Endothelial cell of umbilical vein (primary cell): ENCODE data around the gene RAD9A. TPM values are rescaled to one million over a fixed set of nuclear protein-coding genes. Genes with fewer than 3 reads are reported as not detected.

Source experiments
- BruUV-seq: library from RNA; stranded (reverse); fragments of 400-500 nt; replicated peaks from 2 replicates; lab custom pipeline; 2021; lab: Mats Ljungman, UMichigan
- CTCF ChIA-PET: fragments of 300-600, 350-600 bp; sonication (Branson Sonifier 250); formaldehyde crosslinking; loops from one replicate; lab custom pipeline; 2021; ENCODE audit warnings: antibody characterized with exemption, inconsistent platforms; lab: Charles Lee
- POLR2A ChIA-PET: fragments of 300-600, 350-600 bp; sonication (Branson Sonifier 250); formaldehyde crosslinking; loops from one replicate; lab custom pipeline; 2021; ENCODE audit warnings: antibody characterized with exemption, inconsistent platforms; lab: Charles Lee
- DNase-seq: peaks from one replicate; pipeline ENCODE4 v3.0.0-alpha.2; 2011; ENCODE audit warnings: low read depth, low spot score
- FAIRE-seq: peaks from 2 replicates; lab custom pipeline; 2011; peaks lifted over from hg19 to GRCh38; lab: Jason Lieb, UNC
- H2AFZ ChIP-seq: 2 replicates; pipeline ENCODE4 v1.6.0; 2012; ENCODE audit warnings: low read depth, low read length, control low read depth, inconsistent platforms
- H3K27ac ChIP-seq: 2 replicates; pipeline ENCODE4 v1.5.1; 2011; ENCODE audit warnings: low read depth, mild to moderate bottlenecking, control low read depth, low read length, moderate library complexity; ENCODE audit not compliant: insufficient read depth
- H3K27me3 ChIP-seq, 2 experiments: 2 replicates each; pipeline versions ENCODE4 v1.6.0 to v1.6.1; 2011; ENCODE audit warnings: low read length in 2 of 2, mixed read lengths in 1 of 2; ENCODE audit not compliant: control insufficient read depth in 2 of 2, insufficient read depth in 2 of 2
- H3K36me3 ChIP-seq, 2 experiments: 2 replicates in 1 of 2; 3 replicates in 1 of 2; pipeline ENCODE4 v1.5.1; 2011; ENCODE audit warnings: low read length in 2 of 2, mild to moderate bottlenecking in 1 of 2, moderate library complexity in 1 of 2; ENCODE audit not compliant: control insufficient read depth in 2 of 2, insufficient read depth in 2 of 2; ENCODE audit errors: extremely low read depth in 1 of 2
- H3K4me1 ChIP-seq: 3 replicates; pipeline ENCODE4 v1.5.1; 2011; ENCODE audit warnings: mild to moderate bottlenecking, low read length; ENCODE audit not compliant: control insufficient read depth, insufficient read depth; ENCODE audit errors: extremely low read depth
- H3K4me2 ChIP-seq: 2 replicates; pipeline ENCODE4 v1.6.1; 2011; ENCODE audit warnings: low read length, control low read depth, mixed read lengths; ENCODE audit not compliant: insufficient read depth
- H3K4me3 ChIP-seq, 3 experiments: fragments of 200-600 bp in 1 of 3; sonication (generic), shearing (Covaris generic) in 1 of 3; replicated peaks in 1 of 3; 2 replicates each; pipeline ENCODE4 v1.5.1; 2011 to 2016; ENCODE audit warnings: control low read depth in 3 of 3, low read length in 3 of 3, mild to moderate bottlenecking in 2 of 3, inconsistent platforms in 1 of 3, low read depth in 1 of 3, moderate library complexity in 1 of 3; ENCODE audit not compliant: insufficient read depth in 1 of 3
- H3K79me2 ChIP-seq: 2 replicates; pipeline ENCODE4 v1.6.0; 2012; ENCODE audit warnings: low read length, inconsistent platforms; ENCODE audit not compliant: control insufficient read depth, insufficient read depth
- H3K9ac ChIP-seq: replicated peaks from 2 replicates; pipeline ENCODE3; 2011; ENCODE audit warnings: low read length, control low read depth; ENCODE audit not compliant: insufficient read depth; ENCODE audit errors: extremely low read depth
- H3K9me1 ChIP-seq: replicated peaks from 3 replicates; pipeline ENCODE4 v1.6.0; 2011; ENCODE audit warnings: mild to moderate bottlenecking, low read length; ENCODE audit not compliant: control insufficient read depth, insufficient read depth; ENCODE audit errors: extremely low read depth
- H3K9me3 ChIP-seq: replicated peaks from 2 replicates; pipeline ENCODE4 v1.5.1; 2012; ENCODE audit warnings: low read length, inconsistent platforms; ENCODE audit not compliant: control insufficient read depth, insufficient read depth
- H4K20me1 ChIP-seq: replicated peaks from 2 replicates; pipeline ENCODE3; 2011; ENCODE audit warnings: mild to moderate bottlenecking, low read length; ENCODE audit not compliant: control insufficient read depth, insufficient read depth; ENCODE audit errors: extremely low read depth
- CTCF ChIP-seq, 2 donors: IDR thresholded peaks; 1 replicate in 1 of 2; 2 replicates in 1 of 2; pipeline ENCODE4 v1.5.1; 2011; ENCODE audit warnings: low read length in 2 of 2, mild to moderate bottlenecking in 2 of 2, moderate library complexity in 2 of 2, control low read depth in 1 of 2, inconsistent platforms in 1 of 2, low read depth in 1 of 2; ENCODE audit not compliant: insufficient read depth in 1 of 2; ENCODE audit errors: extremely low read depth in 1 of 2
- EZH2 ChIP-seq: IDR thresholded peaks from 2 replicates; pipeline ENCODE4 v1.6.1; 2012; ENCODE audit warnings: borderline replicate concordance, low read depth, mild to moderate bottlenecking, moderate library complexity, low read length, inconsistent platforms; ENCODE audit not compliant: severe bottlenecking
- FOS ChIP-seq: IDR thresholded peaks from 2 replicates; pipeline ENCODE4 v1.6.1; 2011; ENCODE audit warnings: mild to moderate bottlenecking, low read length, moderate library complexity, borderline replicate concordance; ENCODE audit not compliant: insufficient read depth
- GATA2 ChIP-seq: IDR thresholded peaks from 2 replicates; pipeline ENCODE4 v1.7.0; 2011; ENCODE audit warnings: low read depth, mild to moderate bottlenecking, moderate library complexity, mixed read lengths, low read length; ENCODE audit not compliant: insufficient read length, insufficient read depth
- JUN ChIP-seq: IDR thresholded peaks from 2 replicates; pipeline ENCODE4 v1.6.1; 2011; ENCODE audit warnings: borderline replicate concordance, low read depth; ENCODE audit not compliant: insufficient read length, insufficient read depth
- MAX ChIP-seq: IDR thresholded peaks from 2 replicates; pipeline ENCODE4 v1.6.1; 2011; ENCODE audit not compliant: insufficient read depth, insufficient read length
- MYC ChIP-seq: IDR thresholded peaks from one replicate; pipeline ENCODE4 v1.6.1; 2011; ENCODE audit warnings: mild to moderate bottlenecking, low read depth, low read length
- POLR2A ChIP-seq: IDR thresholded peaks from 2 replicates; pipeline ENCODE4 v1.6.1; 2012; ENCODE audit warnings: low read depth, mild to moderate bottlenecking, control low read depth, low read length
- POLR2AphosphoS5 ChIP-seq: IDR thresholded peaks from 2 replicates; pipeline ENCODE4 v1.6.1; 2012; ENCODE audit warnings: low read depth, mild to moderate bottlenecking, control low read depth, low read length, moderate library complexity; ENCODE audit not compliant: insufficient read depth
- dilution Hi-C: fragments of 300-500 bp; cut with MboI; formaldehyde crosslinking; loops from one replicate; pipeline ENCODE4 v1.15.0; 2019; ENCODE audit warnings: low sequenced_read_pairs; ENCODE audit not compliant: extremely low pct_ligation_motif_present
- intact Hi-C: fragments of 100-400 bp; cut with micrococcal nuclease; formaldehyde crosslinking; loops from one replicate; pipeline ENCODE4 v1.10.0; 2022
- polyA plus RNA-seq, 4 experiments: library from polyadenylated mRNA; depleted of rRNA in 3 of 4; stranded (reverse) in 3 of 4; unstranded in 1 of 4; fragments of >200 nt; gene quantifications; 2 replicates each; pipeline versions ENCODE4 v1.2.1 to v1.2.3, GENCODE V29; 2011 to 2012; ENCODE audit warnings: missing spikeins in 1 of 4
- small RNA-seq: library from RNA; depleted of rRNA; stranded (forward); fragments of <200 nt; gene quantifications from one replicate; pipeline ENCODE3, GENCODE V24; 2012; ENCODE audit warnings: low replicate concordance, low read depth; ENCODE audit not compliant: insufficient read depth, insufficient read length
- total RNA-seq: library from RNA; stranded (reverse); gene quantifications from 2 replicates; pipeline ENCODE4 v1.2.3, GENCODE V29; 2021

The RAD9A gene
- total and polyA plus RNA-seq, 2 donors (not counting 3 experiments of a cell fraction or from before 2014, with no cell fraction given): 18.4 to 22.2 TPM

GRCh38 chr11:67445515-67445914, 53.7 kb downstream of the RAD9A start:
- Histone ChIP-seq H3K79me2 (peaks cover 11% of the 10 kb centered on the region), H3K9ac (no peak overlapping the region), H2AFZ (no peak overlapping the region), H3K4me1 (peaks cover 6% of the 10 kb centered on the region), H3K4me3 (no peak overlapping the region), H3K9me3 (no peaks in the 10 kb centered on the region), H3K9me1 (no peaks in the 10 kb centered on the region), H3K4me2 (no peak overlapping the region), H3K27me3 (no peaks in the 10 kb centered on the region), H3K27ac (no peak overlapping the region), H3K36me3 (peaks cover 0 to 10% of the 10 kb centered on the region in 2 experiments), H4K20me1 (no peaks in the 10 kb centered on the region)
- ChIA-PET POLR2A (no interaction called here), CTCF (interaction anchor here (1.8 kb wide), 1 partner anchor 44 kb away, joined by 6 read pairs; the partner anchor contains the start of gene PPP1CA)
- no TSS peak for BruUV-seq
- dilution Hi-C loops: no loop called here
- DNase-seq: no peak
- FAIRE-seq: no peak
- TF ChIP-seq FOS (no peak), POLR2A (no peak), GATA2 (no peak), MYC (no peak), CTCF (IDR thresholded peaks at IDR 0.05; ENCODE audit: extremely low read depth in 1 of 2, insufficient read depth in 1 of 2, low read depth in 1 of 2, low read length in 2 of 2) (no peak), JUN (no peak), POLR2AphosphoS5 (no peak), MAX (no peak), EZH2 (no peak)
- intact Hi-C loops: no loop called here

Small RNA genes within 50 kb of the gene (small RNA-seq; reads per million reads assigned to genes)
- gene RN7SKP239 (not detected), gene RNU6-1238P (not detected)

Other genes with a start within 250 kb of the RAD9A start
- gene GRK2, start 125.5 kb upstream of the RAD9A start, total RNA-seq: 62.3 and 66.9 TPM in 2 replicates
- gene GRK2, start 125.5 kb upstream of the RAD9A start, polyA plus RNA-seq: 57.9 and 73.1 TPM in 2 replicates
- gene ANKRD13D, start 102.7 kb upstream of the RAD9A start, total RNA-seq: 57.5 and 69.6 TPM in 2 replicates
- gene ANKRD13D, start 102.7 kb upstream of the RAD9A start, polyA plus RNA-seq: 43.5 and 51.2 TPM in 2 replicates
- 16.5 and 22.5 TPM in 2 replicates for gene SSH3, start 88.5 kb upstream of the RAD9A start, total RNA-seq
- gene SSH3, start 88.5 kb upstream of the RAD9A start, polyA plus RNA-seq: 14.3 and 16.4 TPM in 2 replicates
- gene POLD4, start 38.4 kb upstream of the RAD9A start, total RNA-seq: 50.1 and 66.9 TPM in 2 replicates
- gene POLD4, start 38.4 kb upstream of the RAD9A start, polyA plus RNA-seq: 204 and 236 TPM in 2 replicates
- 5.7 and 5.8 TPM in 2 replicates for gene CLCF1, start 18.4 kb upstream of the RAD9A start, total RNA-seq
- 6.5 and 8.7 TPM in 2 replicates for gene CLCF1, start 18.4 kb upstream of the RAD9A start, polyA plus RNA-seq
- gene PPP1CA, start 9.9 kb downstream of the RAD9A start, total RNA-seq: 192 and 202 TPM in 2 replicates
- gene PPP1CA, start 9.9 kb downstream of the RAD9A start, polyA plus RNA-seq: 419 and 446 TPM in 2 replicates
- not detected in 2 replicates for gene TBC1D10C, start 12.1 kb downstream of the RAD9A start, total RNA-seq
- not detected in 2 replicates for gene TBC1D10C, start 12.1 kb downstream of the RAD9A start, polyA plus RNA-seq
- gene CARNS1, start 23.7 kb downstream of the RAD9A start, total RNA-seq: 0.16 and 0.35 TPM in 2 replicates
- gene CARNS1, start 23.7 kb downstream of the RAD9A start, polyA plus RNA-seq: 0.14 and 0.27 TPM in 2 replicates
- 47.8 and 53.8 TPM in 2 replicates for gene RPS6KB2, start 36.5 kb downstream of the RAD9A start, total RNA-seq
- 60.0 and 70.0 TPM in 2 replicates for gene RPS6KB2, start 36.5 kb downstream of the RAD9A start, polyA plus RNA-seq
- 1.4 TPM in 1 of 2 replicates, not detected in the other for gene PTPRCAP, start 45.7 kb downstream of the RAD9A start, total RNA-seq
- 3.6 and 6.5 TPM in 2 replicates for gene PTPRCAP, start 45.7 kb downstream of the RAD9A start, polyA plus RNA-seq
- gene CORO1B, start 51.5 kb downstream of the RAD9A start, total RNA-seq: 126 and 142 TPM in 2 replicates
- 197 and 236 TPM in 2 replicates for gene CORO1B, start 51.5 kb downstream of the RAD9A start, polyA plus RNA-seq
- not detected in 2 replicates for gene GPR152, start 60.7 kb downstream of the RAD9A start, total RNA-seq
- not detected in 2 replicates for gene GPR152, start 60.7 kb downstream of the RAD9A start, polyA plus RNA-seq
- gene CABP4, start 63.4 kb downstream of the RAD9A start, total RNA-seq: 4.2 and 5.0 TPM in 2 replicates
- gene CABP4, start 63.4 kb downstream of the RAD9A start, polyA plus RNA-seq: 2.4 and 2.6 TPM in 2 replicates
- gene TMEM134, start 77.3 kb downstream of the RAD9A start, total RNA-seq: 33.4 and 41.6 TPM in 2 replicates
- 207 and 213 TPM in 2 replicates for gene TMEM134, start 77.3 kb downstream of the RAD9A start, polyA plus RNA-seq
- 46.3 and 46.5 TPM in 2 replicates for gene AIP, start 91.0 kb downstream of the RAD9A start, total RNA-seq
- gene AIP, start 91.0 kb downstream of the RAD9A start, polyA plus RNA-seq: 114 and 130 TPM in 2 replicates
- 26.4 and 50.9 TPM in 2 replicates for gene PITPNM1, start 113.4 kb downstream of the RAD9A start, total RNA-seq
- 16.5 and 25.2 TPM in 2 replicates for gene PITPNM1, start 113.4 kb downstream of the RAD9A start, polyA plus RNA-seq
- 81.2 and 97.0 TPM in 2 replicates for gene CDK2AP2, start 116.2 kb downstream of the RAD9A start, total RNA-seq
- 143 and 191 TPM in 2 replicates for gene CDK2AP2, start 116.2 kb downstream of the RAD9A start, polyA plus RNA-seq
- gene CABP2, start 131.5 kb downstream of the RAD9A start, total RNA-seq: not detected in 2 replicates
- gene CABP2, start 131.5 kb downstream of the RAD9A start, polyA plus RNA-seq: not detected in 2 replicates
- gene GSTP1, start 191.8 kb downstream of the RAD9A start, total RNA-seq: 962 and 997 TPM in 2 replicates
- 2,277 and 2,635 TPM in 2 replicates for gene GSTP1, start 191.8 kb downstream of the RAD9A start, polyA plus RNA-seq
- gene NDUFV1, start 214.9 kb downstream of the RAD9A start, total RNA-seq: 179 and 191 TPM in 2 replicates
- gene NDUFV1, start 214.9 kb downstream of the RAD9A start, polyA plus RNA-seq: 203 and 204 TPM in 2 replicates
- 20.4 and 21.0 TPM in 2 replicates for gene NUDT8, start 238.0 kb downstream of the RAD9A start, total RNA-seq
- 14.1 and 16.3 TPM in 2 replicates for gene NUDT8, start 238.0 kb downstream of the RAD9A start, polyA plus RNA-seq
- not detected in 2 replicates for gene TBX10, start 247.8 kb downstream of the RAD9A start, total RNA-seq
- not detected in 2 replicates for gene TBX10, start 247.8 kb downstream of the RAD9A start, polyA plus RNA-seq